Measurements from ENCODE around the gene LEF1. TPM values are rescaled to one million over a fixed set of nuclear protein-coding genes. Genes with fewer than 3 reads are reported as not detected.

LEF1 gene
- total and polyA plus RNA-seq, 2 donors (not counting 3 experiments of a cell fraction or from before 2014, with no cell fraction given), result 0.46 TPM; not detected in 1

DNA sequence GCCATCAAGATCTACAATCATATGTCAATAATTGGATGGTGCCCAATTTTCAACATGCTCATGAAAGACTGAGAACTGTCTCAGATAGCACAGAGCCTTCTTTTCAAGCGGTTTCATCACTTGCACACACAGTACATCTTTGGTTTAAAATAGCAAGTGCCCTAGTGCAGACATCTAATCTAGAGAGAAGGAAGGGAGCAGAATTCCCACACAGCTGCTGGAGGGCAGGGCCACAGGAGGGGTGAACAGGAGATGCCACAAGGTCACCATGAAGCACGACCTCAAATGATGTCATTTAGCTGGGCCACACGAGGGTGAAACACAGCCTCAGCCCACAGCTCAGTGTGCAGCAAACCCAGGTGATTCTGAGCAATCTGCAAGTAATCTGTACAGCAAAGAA is 24.3 kb downstream of the LEF1 start:
- Histone ChIP-seq H3K36me3 (ENCODE audit: control insufficient read depth in 2 of 2, extremely low read depth in 1 of 2, insufficient read depth in 2 of 2, low read length in 2 of 2) (no peaks in the 10 kb centered on the region), H3K27me3 (ENCODE audit: control insufficient read depth in 2 of 2, insufficient read depth in 2 of 2, low read length in 2 of 2) (peaks cover 10 to 16% of the 10 kb centered on the region in 2 experiments), H3K4me2 (ENCODE audit: insufficient read depth, low read length) (no peak overlapping the region), H2AFZ (ENCODE audit: low read depth, low read length) (no peak overlapping the region), H3K9me3 (replicated peaks; ENCODE audit: control insufficient read depth, insufficient read depth, low read length) (no peaks in the 10 kb centered on the region), H3K27ac (ENCODE audit: insufficient read depth, low read depth, low read length) (no peak overlapping the region), H3K9ac (replicated peaks; ENCODE audit: extremely low read depth, insufficient read depth, low read length) (no peak overlapping the region), H3K9me1 (replicated peaks; ENCODE audit: control insufficient read depth, extremely low read depth, insufficient read depth, low read length) (no peaks in the 10 kb centered on the region), H3K4me3 (replicated peaks in 1 of 3; ENCODE audit: insufficient read depth in 1 of 3, low read depth in 1 of 3, low read length in 3 of 3) (no peak overlapping the region), H3K79me2 (ENCODE audit: control insufficient read depth, insufficient read depth, low read length) (no peaks in the 10 kb centered on the region), H4K20me1 (replicated peaks; ENCODE audit: control insufficient read depth, extremely low read depth, insufficient read depth, low read length) (no peaks in the 10 kb centered on the region), H3K4me1 (ENCODE audit: control insufficient read depth, extremely low read depth, insufficient read depth, low read length) (no peaks in the 10 kb centered on the region)
- intact Hi-C loops (cut with micrococcal nuclease), result no loop called here
- dilution Hi-C loops (cut with MboI; ENCODE audit: extremely low pct_ligation_motif_present, low sequenced_read_pairs), result no loop called here
- no peak for FAIRE-seq
- no peak for DNase-seq (ENCODE audit: low read depth, low spot score)
- CTCF ChIA-PET, result interaction anchor here (0.9 kb wide), 1 partner anchor 17 kb away, joined by 4 read pairs; no protein-coding TSS in a partner anchor
- TF ChIP-seq POLR2A (IDR thresholded peaks at IDR 0.05; ENCODE audit: low read depth, low read length) (no peak), JUN (IDR thresholded peaks at IDR 0.05; ENCODE audit: borderline replicate concordance, insufficient read depth, insufficient read length, low read depth) (no peak), EZH2 (IDR thresholded peaks at IDR 0.05; ENCODE audit: borderline replicate concordance, low read depth, low read length, severe bottlenecking) (no peak), MYC (IDR thresholded peaks at IDR 0.05; ENCODE audit: low read depth, low read length) (no peak), POLR2AphosphoS5 (IDR thresholded peaks at IDR 0.05; ENCODE audit: insufficient read depth, low read depth, low read length) (no peak), GATA2 (IDR thresholded peaks at IDR 0.05; ENCODE audit: insufficient read depth, insufficient read length, low read depth, low read length) (no peak), FOS (IDR thresholded peaks at IDR 0.05; ENCODE audit: borderline replicate concordance, insufficient read depth, low read length) (no peak)
- TF ChIP-seq, protein P1, sequence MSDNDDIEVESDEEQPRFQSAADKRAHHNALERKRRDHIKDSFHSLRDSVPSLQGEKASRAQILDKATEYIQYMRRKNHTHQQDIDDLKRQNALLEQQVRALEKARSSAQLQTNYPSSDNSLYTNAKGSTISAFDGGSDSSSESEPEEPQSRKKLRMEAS (IDR thresholded peaks at IDR 0.05; ENCODE audit: insufficient read depth, insufficient read length), result no peak
- TF ChIP-seq, protein P2, sequence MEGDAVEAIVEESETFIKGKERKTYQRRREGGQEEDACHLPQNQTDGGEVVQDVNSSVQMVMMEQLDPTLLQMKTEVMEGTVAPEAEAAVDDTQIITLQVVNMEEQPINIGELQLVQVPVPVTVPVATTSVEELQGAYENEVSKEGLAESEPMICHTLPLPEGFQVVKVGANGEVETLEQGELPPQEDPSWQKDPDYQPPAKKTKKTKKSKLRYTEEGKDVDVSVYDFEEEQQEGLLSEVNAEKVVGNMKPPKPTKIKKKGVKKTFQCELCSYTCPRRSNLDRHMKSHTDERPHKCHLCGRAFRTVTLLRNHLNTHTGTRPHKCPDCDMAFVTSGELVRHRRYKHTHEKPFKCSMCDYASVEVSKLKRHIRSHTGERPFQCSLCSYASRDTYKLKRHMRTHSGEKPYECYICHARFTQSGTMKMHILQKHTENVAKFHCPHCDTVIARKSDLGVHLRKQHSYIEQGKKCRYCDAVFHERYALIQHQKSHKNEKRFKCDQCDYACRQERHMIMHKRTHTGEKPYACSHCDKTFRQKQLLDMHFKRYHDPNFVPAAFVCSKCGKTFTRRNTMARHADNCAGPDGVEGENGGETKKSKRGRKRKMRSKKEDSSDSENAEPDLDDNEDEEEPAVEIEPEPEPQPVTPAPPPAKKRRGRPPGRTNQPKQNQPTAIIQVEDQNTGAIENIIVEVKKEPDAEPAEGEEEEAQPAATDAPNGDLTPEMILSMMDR (IDR thresholded peaks at IDR 0.05; ENCODE audit: extremely low read depth in 1 of 2, insufficient read depth in 1 of 2, low read depth in 1 of 2, low read length in 2 of 2), result no peak
- no TSS peak for BruUV-seq (replicated peaks)
- POLR2A ChIA-PET, result no interaction called here

All from endothelial cell of umbilical vein (primary cell).